Adrenal gland (tissue), 12 donors: ENCODE measurements around the gene LRRC75A. TPM values are rescaled to one million over a fixed set of nuclear protein-coding genes. Genes with fewer than 3 reads are reported as not detected.

Experiments used
- DNase-seq, 7 donors: peaks; one replicate each; pipeline ENCODE4 v3.0.0-alpha.2; 2019 to 2020
- H3K27ac ChIP-seq, 5 donors: fragments of 200-600 bp; sonication (generic) in 4 of 5; 1 replicate in 3 of 5; 2 replicates in 2 of 5; pipeline versions ENCODE4 v1.5.1 to v1.8.0; 2016 to 2020; ENCODE audit warnings: mild to moderate bottlenecking in 1 of 5
- H3K27me3 ChIP-seq: fragments of 200-600 bp; 2 replicates; pipeline ENCODE4 v1.8.0; 2021
- H3K36me3 ChIP-seq, 2 donors: fragments of 200-600 bp; replicated peaks in 1 of 2; 1 replicate in 1 of 2; 2 replicates in 1 of 2; pipeline versions ENCODE4 v1.5.1 to v1.8.0; 2018 to 2022
- H3K4me1 ChIP-seq, 2 donors: fragments of 200-600 bp; replicated peaks in 1 of 2; 1 replicate in 1 of 2; 2 replicates in 1 of 2; pipeline versions ENCODE4 v1.5.1 to v1.8.0; 2018 to 2021
- H3K4me3 ChIP-seq, 4 donors: fragments of 200-600 bp; sonication (generic) in 3 of 4; one replicate each; pipeline ENCODE4 v1.5.1; 2016 to 2018
- H3K9me3 ChIP-seq, 3 donors: fragments of 200-600 bp; sonication (generic) in 1 of 3; replicated peaks in 1 of 3; 1 replicate in 2 of 3; 2 replicates in 1 of 3; pipeline versions ENCODE4 v1.5.1 to v1.8.0; 2016 to 2021
- CTCF ChIP-seq, 6 experiments: fragments of 450-650 bp in 4 of 6; fragments of 200-600 bp in 2 of 6; sonication (generic) in 1 of 6; IDR thresholded peaks; 1 replicate in 5 of 6; 2 replicates in 1 of 6; pipeline versions ENCODE4 v1.5.1 to v1.8.0; 2016 to 2021; ENCODE audit warnings: antibody characterized with exemption in 6 of 6, mild to moderate bottlenecking in 2 of 6, moderate library complexity in 1 of 6
- POLR2A ChIP-seq, 2 donors: fragments of 450-650 bp; IDR thresholded peaks; one replicate each; pipeline ENCODE4 v1.6.1; 2017; ENCODE audit warnings: antibody characterized with exemption in 2 of 2, mild to moderate bottlenecking in 2 of 2, moderate library complexity in 1 of 2
- WGBS, 4 donors: extraction: QIAGEN DNeasy Blood & Tissue Kit in 2 of 4; methylation state at CpG; one replicate each; pipeline versions ENCODE4 v1.1.5 to v1.1.7; 2013 to 2017; 5-methylcytosine and 5-hydroxymethylcytosine counted together
- intact Hi-C, 2 donors: fragments of 100-400 bp; cut with DNase I; formaldehyde crosslinking; loops; one replicate each; pipeline versions ENCODE4 v1.14.1 to v1.15.0; 2022 to 2023
- polyA plus RNA-seq, 3 donors: library from polyadenylated mRNA; stranded (reverse); fragments of 200-250 nt in 2 of 3; fragments of 350-450 nt in 1 of 3; fragmentation: Illumina TruSeq in 1 of 3; extraction: RNeasy Lipid Tissue Mini Kit (QIAGEN cat#74804) in 1 of 3; gene quantifications; one replicate each; pipeline ENCODE4 v1.2.3, GENCODE V29; 2013 to 2014
- total RNA-seq, 9 donors: library from RNA; depleted of rRNA in 4 of 9; stranded (reverse); fragments of >200 nt in 4 of 9; fragments of 120-200 nt in 1 of 9; fragmentation: NEBNext Ultra II Directional in 1 of 9; extraction: Animal tissue kit (Norgen Biotek cat#: 25700) in 1 of 9; gene quantifications; one replicate each; pipeline versions ENCODE4 v1.1.0 to v1.2.4, GENCODE V29; 2013 to 2023
- donor health status: healthy with polysubstance abuse.
- donor health status: Bipolar disorder and iron deficiency.
- donor health status: DM: yes; HTN: yes; CAD: no.
- donor health status: DM: no; HTN: no; CAD: no.
- donor health status: DM: no; HTN: no; CAD: no.
- donor health status: DM: yes; HTN: yes; CAD: no.

LRRC75A gene
- total and polyA plus RNA-seq, 12 donors, result 7.4 to 49.2 (median 25.5) TPM

GRCh38 chr17:16494059-16494458 is 2.1 kb upstream of the LRRC75A start:
- WGBS, 4 donors, result 38 to 60% (median 49%) methylated on average over 1 of the region's 1 CpG
- intact Hi-C loops, result no loop called here

GRCh38 chr17:16493531-16494046 is 1.6 kb upstream of the LRRC75A start:
- DNase-seq, result no peak
- Histone ChIP-seq H3K9me3 (no peaks in the 10 kb centered on the region), H3K36me3 (no peaks in the 10 kb centered on the region), H3K27ac (no peak overlapping the region), H3K4me1 (peaks cover 5 to 35% of the 10 kb centered on the region in 2 donors), H3K27me3 (no peaks in the 10 kb centered on the region), H3K4me3 (no peak overlapping the region)
- intact Hi-C loops, result no loop called here
- no peak for TF ChIP-seq POLR2A (IDR thresholded peaks at IDR 0.05)
- no peak for TF ChIP-seq CTCF (IDR thresholded peaks at IDR 0.05)
- 88 to 94% (median 92%) methylated on average over 5 of the region's 5 CpGs for WGBS, 4 donors

More at GRCh38 chr17:16494059-16494458, 2.1 kb upstream of the LRRC75A start:
- H3K4me1 ChIP-seq, result peaks cover 2 to 31% of the 10 kb centered on the region in 2 donors
- DNase-seq, result no peak
- H3K27ac ChIP-seq, result no peak overlapping the region
- no peaks in the 10 kb centered on the region for H3K9me3 ChIP-seq
- TF ChIP-seq POLR2A (IDR thresholded peaks at IDR 0.05), result no peak
- no peak for TF ChIP-seq CTCF (IDR thresholded peaks at IDR 0.05)
- H3K4me3 ChIP-seq, result no peak overlapping the region
- H3K36me3 ChIP-seq, result no peaks in the 10 kb centered on the region
- H3K27me3 ChIP-seq, result no peaks in the 10 kb centered on the region

GRCh38 chr17:16492613-16493530 is 879 bp upstream of the LRRC75A start:
- H3K27me3 ChIP-seq, result no peaks in the 10 kb centered on the region
- 79 to 88% (median 83%) methylated on average over 15 to 27 of the region's 27 CpGs for WGBS, 4 donors
- H3K9me3 ChIP-seq, result no peaks in the 10 kb centered on the region
- intact Hi-C loops, result no loop called here
- peak overlapping the region in 2 of 4 donors; percentile 44 to 92 for H3K4me3 ChIP-seq
- peak overlapping the region in 2 of 5 donors; percentile 49 to 63 for H3K27ac ChIP-seq
- DNase-seq, result no peak
- peaks cover 12 to 43% of the 10 kb centered on the region in 2 donors for H3K4me1 ChIP-seq
- TF ChIP-seq POLR2A (IDR thresholded peaks at IDR 0.05) (no peak), CTCF (IDR thresholded peaks at IDR 0.05) (no peak)
- no peaks in the 10 kb centered on the region for H3K36me3 ChIP-seq

- peak in 1 of 7 donors; percentile 40 for DNase-seq
Observed at GRCh38 chr17:16491131-16491702, 776 bp downstream of the LRRC75A start.

More at GRCh38 chr17:16491131-16491702, 776 bp downstream of the LRRC75A start:
- peak overlapping the region in 2 of 4 donors; percentile 30 to 92 for H3K4me3 ChIP-seq
- H3K27me3 ChIP-seq, result no peaks in the 10 kb centered on the region
- TF ChIP-seq POLR2A (IDR thresholded peaks at IDR 0.05), result peak in 1 of 2 donors; percentile 13
- no peak for TF ChIP-seq CTCF (IDR thresholded peaks at IDR 0.05)
- 4 to 8% (median 5%) methylated on average over 11 to 28 of the region's 28 CpGs for WGBS, 4 donors
- peak overlapping the region in 3 of 5 donors; percentile 46 to 93 (median 63) for H3K27ac ChIP-seq
- H3K36me3 ChIP-seq, result no peaks in the 10 kb centered on the region
- no peaks in the 10 kb centered on the region for H3K9me3 ChIP-seq
- peaks cover 23 to 58% of the 10 kb centered on the region in 2 donors for H3K4me1 ChIP-seq
- intact Hi-C loops, result no loop called here
